ENCODE data around the gene C1D.
A peak's percentile ranks its signal among the peaks of the same experiment; 100 is the strongest.

GRCh38 chr2:68062680-68063387 is at the start of gene C1D:
- TF ChIP-seq PAX5 (IDR thresholded peaks at IDR 0.05; ENCODE audit: insufficient read depth, low read length, severe bottlenecking), result peak; percentile 85
- peak; percentile 61; the same call in 1 of the 2 replicates for TF ChIP-seq TAF1 (IDR thresholded peaks at IDR 0.05; ENCODE audit: low read depth, low read length)
- no peak; the same call in none of the 2 replicates for TF ChIP-seq POLR2AphosphoS5 (IDR thresholded peaks at IDR 0.05; ENCODE audit: low read depth, low read length)
- peak; percentile 88 for TF ChIP-seq POLR2A (IDR thresholded peaks at IDR 0.05; ENCODE audit: low read depth, low read length)
- peak; percentile 76; the same call in 1 of the 2 replicates for TF ChIP-seq POU2F2 (IDR thresholded peaks at IDR 0.05; ENCODE audit: low read depth, low read length)

All from GM12891 (cell line).